Prostate gland (tissue), 2 donors: ENCODE measurements around the gene ATP5MC3. TPM values are rescaled to one million over a fixed set of nuclear protein-coding genes. Genes with fewer than 3 reads are reported as not detected.

Experiments
- DNase-seq: peaks from one replicate; pipeline ENCODE4 v3.0.0-alpha.2; 2019; ENCODE audit warnings: low spot score
- H3K27ac ChIP-seq, 2 donors: fragments of 200-600 bp; sonication (generic); 2 replicates each; pipeline ENCODE4 v1.5.1; 2017 to 2019
- H3K27me3 ChIP-seq: fragments of 200-600 bp; sonication (generic); replicated peaks from 2 replicates; pipeline ENCODE4 v1.5.1; 2019; ENCODE audit not compliant: insufficient read depth
- H3K36me3 ChIP-seq, 2 donors: fragments of 200-600 bp; sonication (generic); 1 replicate in 1 of 2; 2 replicates in 1 of 2; pipeline versions ENCODE4 v1.5.1 to v1.8.1; 2017 to 2019
- H3K4me1 ChIP-seq: fragments of 200-600 bp; sonication (generic); replicated peaks from 2 replicates; pipeline ENCODE4 v1.5.1; 2019
- H3K4me3 ChIP-seq, 2 donors: fragments of 200-600 bp; sonication (generic); 2 replicates each; pipeline ENCODE4 v1.5.1; 2017 to 2019
- H3K9me3 ChIP-seq: fragments of 200-600 bp; sonication (generic); 2 replicates; pipeline ENCODE4 v1.5.1; 2017
- CTCF ChIP-seq, 4 experiments: fragments of 200-600 bp in 2 of 4; fragments of 450-650 bp in 2 of 4; sonication (generic) in 2 of 4; IDR thresholded peaks; 1 replicate in 3 of 4; 2 replicates in 1 of 4; pipeline ENCODE4 v1.5.1; 2016 to 2019; ENCODE audit warnings: antibody characterized with exemption in 4 of 4, mild to moderate bottlenecking in 2 of 4, moderate library complexity in 2 of 4
- POLR2A ChIP-seq: fragments of 450-650 bp; IDR thresholded peaks from one replicate; pipeline ENCODE4 v1.6.1; 2016; ENCODE audit warnings: antibody characterized with exemption, mild to moderate bottlenecking
- POLR2AphosphoS5 ChIP-seq: sonication (generic); formaldehyde crosslinking; IDR thresholded peaks from one replicate; pipeline ENCODE4 v1.6.1; 2017; ENCODE audit warnings: antibody characterized with exemption
- WGBS: methylation state at CpG from one replicate; pipeline ENCODE4 v1.1.5; 2018; 5-methylcytosine and 5-hydroxymethylcytosine counted together
- intact Hi-C: fragments of 100-400 bp; cut with DNase I; formaldehyde crosslinking; loops from one replicate; pipeline ENCODE4 v1.14.2; 2022
- microRNA counts, 2 donors: library from miRNA; unstranded; fragments of <30 nt; microRNA quantifications; one replicate each; lab custom pipeline; 2016 to 2017
- microRNA-seq: library from miRNA; unstranded; fragments of <30 nt; microRNA quantifications from one replicate; pipeline ENCODE4, GENCODE V29; 2016
- small RNA-seq, 2 donors: library from RNA; depleted of rRNA; stranded (forward); fragments of <200 nt; gene quantifications; one replicate each; pipeline ENCODE3, GENCODE V24; 2016
- total RNA-seq, 2 donors: library from RNA; depleted of rRNA; stranded (reverse); fragments of >200 nt; gene quantifications; one replicate each; pipeline ENCODE4 v1.1.0, GENCODE V29; 2016

The ATP5MC3 gene
- total RNA-seq, 2 donors from 2014 or later = 105 to 133 TPM

- DNase-seq = no peak
- Histone ChIP-seq H3K27ac (no peak overlapping the region), H3K36me3 (no peaks in the 10 kb centered on the region), H3K4me3 (no peak overlapping the region), H3K4me1 (no peaks in the 10 kb centered on the region), H3K9me3 (no peaks in the 10 kb centered on the region), H3K27me3 (no peaks in the 10 kb centered on the region)
- TF ChIP-seq CTCF (IDR thresholded peaks at IDR 0.05) = no peak
- no peak for TF ChIP-seq POLR2AphosphoS5
- TF ChIP-seq POLR2A = no peak
- intact Hi-C loops = no loop called here
- 79% methylated on average over 3 of the region's 3 CpGs for WGBS
Observed at GRCh38 chr2:175135177-175135576, 46.3 kb downstream of the ATP5MC3 start.

GRCh38 chr2:175131252-175131651 lies 50.3 kb downstream of the ATP5MC3 start:
- Histone ChIP-seq H3K4me3 (no peak overlapping the region), H3K27ac (no peak overlapping the region), H3K27me3 (no peaks in the 10 kb centered on the region), H3K4me1 (no peaks in the 10 kb centered on the region), H3K9me3 (no peaks in the 10 kb centered on the region), H3K36me3 (no peaks in the 10 kb centered on the region)
- TF ChIP-seq CTCF (IDR thresholded peaks at IDR 0.05) (no peak), POLR2AphosphoS5 (no peak), POLR2A (no peak)
- 74% methylated on average over 2 of the region's 2 CpGs for WGBS
- no peak for DNase-seq
- intact Hi-C loops = no loop called here

- 100% methylated on average over 1 of the region's 1 CpG for WGBS
- no peak for DNase-seq
- Histone ChIP-seq H3K36me3 (no peaks in the 10 kb centered on the region), H3K4me3 (no peak overlapping the region), H3K9me3 (no peaks in the 10 kb centered on the region), H3K27me3 (no peaks in the 10 kb centered on the region), H3K27ac (no peak overlapping the region), H3K4me1 (no peaks in the 10 kb centered on the region)
- TF ChIP-seq POLR2A (no peak), POLR2AphosphoS5 (no peak), CTCF (IDR thresholded peaks at IDR 0.05) (no peak)
- intact Hi-C loops = no loop called here
Observed at GRCh38 chr2:175126661-175127060, 54.8 kb downstream of the ATP5MC3 start.

MicroRNA genes within 50 kb of the gene (microRNA counts, 767-probe panel; counts per million panel counts)
- microRNA hsa-miR-933 (lab: Ali Mortazavi, UCI) = 0 to 431 counts per million in 2 donors

Small RNA genes lying within 50 kb of the gene (microRNA-seq; reads per million reads assigned to microRNA genes)
- not detected for gene MIR933

Small RNA genes lying within 50 kb of the gene (small RNA-seq; reads per million reads assigned to genes)
- gene MIR933 = 0 reads per million in 2 donors

Other genes with a start within 250 kb of the ATP5MC3 start
- 10 to 100 TPM in 1 of 2 donors, 1 to 10 TPM in 1; 7.8 to 20.1 TPM for gene CHN1, start 176.3 kb downstream of the ATP5MC3 start, total RNA-seq
- 10 to 100 TPM; 35.9 to 56.4 TPM for gene ATF2, start 13.5 kb downstream of the ATP5MC3 start, total RNA-seq